Measurements from ENCODE around the gene SPRTN.

The SPRTN gene, protein sequence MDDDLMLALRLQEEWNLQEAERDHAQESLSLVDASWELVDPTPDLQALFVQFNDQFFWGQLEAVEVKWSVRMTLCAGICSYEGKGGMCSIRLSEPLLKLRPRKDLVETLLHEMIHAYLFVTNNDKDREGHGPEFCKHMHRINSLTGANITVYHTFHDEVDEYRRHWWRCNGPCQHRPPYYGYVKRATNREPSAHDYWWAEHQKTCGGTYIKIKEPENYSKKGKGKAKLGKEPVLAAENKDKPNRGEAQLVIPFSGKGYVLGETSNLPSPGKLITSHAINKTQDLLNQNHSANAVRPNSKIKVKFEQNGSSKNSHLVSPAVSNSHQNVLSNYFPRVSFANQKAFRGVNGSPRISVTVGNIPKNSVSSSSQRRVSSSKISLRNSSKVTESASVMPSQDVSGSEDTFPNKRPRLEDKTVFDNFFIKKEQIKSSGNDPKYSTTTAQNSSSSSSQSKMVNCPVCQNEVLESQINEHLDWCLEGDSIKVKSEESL

GRCh38 chr1:231338270-231339128 is at the start of gene SPRTN:
TSS of gene SPRTN (plus strand) at chr1:231338293. CDS start at chr1:231338384, 91 bp downstream.
- no peak for DNase-seq

DNA sequence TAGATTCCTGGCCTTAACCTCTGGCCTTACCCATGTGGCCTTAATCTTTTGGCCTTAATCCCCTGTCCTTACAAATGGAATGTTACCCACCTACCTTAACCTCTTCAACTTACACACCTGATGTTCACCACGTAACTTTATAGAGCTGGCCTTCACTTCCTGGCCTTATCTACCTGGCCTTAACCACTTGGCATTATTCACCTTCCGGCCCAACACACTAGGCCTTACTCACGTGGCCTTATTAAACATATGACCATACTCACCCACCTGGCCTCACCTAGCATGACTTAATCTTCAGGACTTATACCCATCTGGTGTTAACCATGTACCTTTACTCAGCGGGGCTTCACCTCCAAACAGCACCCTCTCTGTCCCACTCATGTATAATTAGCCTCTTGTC is 42.2 kb upstream of the SPRTN start:
- DNase-seq, result no peak

DNA sequence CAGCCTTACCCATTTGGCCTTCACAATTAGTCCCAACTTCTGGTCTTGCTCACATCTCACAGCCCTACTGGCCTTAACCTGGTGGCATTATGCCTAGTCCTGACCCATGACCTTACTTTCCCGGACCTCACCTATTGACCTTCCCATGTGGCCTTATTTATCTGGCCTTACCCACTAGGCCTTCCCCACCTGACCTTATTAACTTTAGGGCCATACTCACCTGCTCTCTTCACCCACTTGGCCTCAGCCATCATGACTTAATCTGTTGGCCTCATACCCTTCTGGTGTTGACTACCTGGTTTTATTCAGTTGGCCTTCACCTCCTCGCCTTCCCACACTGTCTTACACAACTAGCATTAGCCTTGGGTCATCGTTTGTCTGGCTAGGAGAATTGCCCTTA is 36.1 kb upstream of the SPRTN start:
- DNase-seq, result no peak

- DNase-seq, result no peak
Measured at GRCh38 chr1:231310391-231310934, 27.6 kb upstream of the SPRTN start.

DNA sequence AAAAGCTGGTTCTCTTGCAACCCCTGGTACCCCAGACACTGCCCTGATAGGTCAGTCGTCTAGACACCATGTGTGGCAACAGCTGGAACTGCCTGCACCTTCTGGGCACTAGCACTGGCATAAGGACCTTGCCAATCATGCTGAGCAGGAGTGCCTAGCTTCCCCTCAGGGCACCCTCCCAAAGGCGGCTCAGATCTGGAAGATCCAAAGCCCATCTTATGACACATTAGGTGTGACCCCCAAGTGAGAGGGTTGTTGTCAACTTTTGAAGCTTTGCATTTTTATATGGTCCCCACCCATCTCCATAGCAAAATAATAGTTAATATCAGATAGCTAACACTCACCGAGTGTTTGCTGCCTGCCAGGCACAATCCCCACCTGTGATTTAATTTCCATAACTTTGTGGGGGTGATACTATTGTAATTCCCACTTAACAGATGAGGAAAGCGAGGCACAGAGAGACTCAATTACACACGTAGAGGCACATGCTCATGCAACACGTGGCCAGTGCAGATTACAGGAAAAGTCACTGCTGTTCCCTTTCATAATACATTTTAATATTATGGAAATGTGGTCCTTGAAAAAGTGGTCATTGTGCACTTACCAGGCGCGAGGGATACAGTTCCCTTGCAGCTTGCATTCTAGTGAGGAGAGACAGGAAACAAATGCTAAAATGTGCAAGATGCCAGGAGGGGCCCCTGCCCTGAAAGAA is 26.2 kb upstream of the SPRTN start:
- DNase-seq, result no peak

DNA sequence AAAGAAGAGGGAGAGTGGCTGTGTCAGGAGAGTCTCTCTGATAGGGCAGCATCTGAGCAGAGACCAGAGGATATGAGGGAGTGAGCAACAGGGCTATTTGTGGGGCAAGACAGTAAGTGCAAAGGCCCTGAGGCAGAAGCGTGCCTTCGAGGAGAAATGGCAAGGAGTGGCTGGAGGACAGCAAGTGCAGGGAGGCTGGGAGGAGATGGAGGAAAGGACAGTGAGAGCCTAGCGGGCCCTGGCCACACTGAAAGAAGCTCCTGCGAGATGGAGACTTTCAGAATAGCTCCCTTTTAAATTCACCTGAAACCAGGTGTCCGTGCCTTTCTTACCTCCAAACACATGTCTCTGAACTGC is 25.7 kb upstream of the SPRTN start:
- DNase-seq, result no peak

DNA sequence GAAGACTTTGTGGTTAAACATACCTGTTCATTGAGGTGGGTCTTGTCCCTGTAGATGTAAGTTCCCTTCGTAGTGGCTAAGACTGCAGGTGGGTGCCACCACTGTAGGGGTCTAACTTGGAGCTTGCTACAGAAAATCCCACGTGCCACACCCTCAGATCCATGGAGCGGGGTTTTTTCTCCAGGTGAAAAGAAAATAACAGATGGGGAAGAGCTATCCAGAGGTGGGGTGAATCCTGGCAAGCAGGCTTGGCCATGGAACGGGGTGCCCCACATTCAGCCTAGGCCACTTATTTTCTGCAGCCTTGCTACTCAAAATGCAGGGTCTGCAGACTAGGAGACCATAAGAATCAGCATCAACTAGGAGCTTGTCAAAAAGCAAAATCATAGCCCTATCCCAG is 24.4 kb upstream of the SPRTN start:
- no peak for DNase-seq

DNA sequence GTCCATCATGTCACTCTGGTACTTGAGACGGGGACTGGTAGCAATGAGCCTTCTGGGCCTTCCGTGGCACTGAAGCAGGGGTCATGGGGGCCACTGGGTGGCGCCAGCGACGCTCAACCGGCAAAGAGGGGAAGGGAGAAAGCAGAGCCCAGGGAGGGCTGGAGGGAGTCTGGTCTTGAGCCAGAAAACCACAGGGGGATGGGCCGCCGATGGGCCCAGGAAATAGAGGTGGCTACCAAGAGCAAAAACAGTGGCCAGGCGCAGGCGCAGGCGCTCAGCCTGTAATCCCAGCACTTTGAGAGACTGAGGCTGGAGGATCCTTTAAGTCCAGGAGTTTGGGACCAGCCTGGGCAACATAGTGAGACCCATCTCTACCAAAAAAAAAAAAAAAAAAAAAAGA is 22.2 kb upstream of the SPRTN start:
- DNase-seq, result peak in 4 of 6 experiments; percentile 3 to 18 (median 10)

GRCh38 chr1:231317306-231318014 is 20.6 kb upstream of the SPRTN start:
- DNase-seq, result no peak

DNA sequence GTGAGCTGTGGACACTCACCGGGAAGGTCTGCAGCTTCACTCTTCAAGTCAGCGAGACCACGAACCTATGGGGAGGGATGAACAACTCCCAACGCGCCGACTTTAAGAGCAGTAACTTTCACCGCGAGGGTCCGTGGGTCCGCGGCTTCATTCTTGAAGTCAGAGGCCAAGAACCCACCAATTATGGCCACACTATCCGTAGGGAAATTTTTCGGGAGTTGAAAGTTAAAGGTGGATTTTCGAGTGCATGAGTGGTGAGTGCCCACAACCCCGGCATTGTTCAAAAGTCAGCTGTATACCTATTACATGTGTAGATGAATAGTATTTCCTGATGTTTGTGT is 20.1 kb upstream of the SPRTN start:
- no peak for DNase-seq

- no peak for DNase-seq
Measured at GRCh38 chr1:231318568-231318967, 19.5 kb upstream of the SPRTN start.

DNA sequence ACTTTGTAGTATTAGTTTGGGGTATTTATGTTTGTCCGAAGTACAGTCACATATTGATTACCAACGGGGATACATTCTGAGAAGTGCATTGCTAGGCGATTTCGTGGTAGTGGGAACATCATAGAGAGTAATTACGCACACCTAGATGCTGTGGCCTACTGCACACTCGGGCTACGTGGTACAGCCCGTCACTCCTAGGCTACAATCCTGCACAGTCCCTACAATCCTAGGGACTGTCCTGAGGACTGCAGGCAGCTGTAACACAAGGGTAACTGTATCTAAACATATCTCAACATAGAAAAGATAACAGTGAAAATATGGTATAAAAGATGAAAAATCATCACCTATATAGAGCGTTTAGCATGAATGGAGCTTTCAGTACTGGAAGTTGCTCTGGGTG is 19.0 kb upstream of the SPRTN start:
- DNase-seq, result no peak

DNA sequence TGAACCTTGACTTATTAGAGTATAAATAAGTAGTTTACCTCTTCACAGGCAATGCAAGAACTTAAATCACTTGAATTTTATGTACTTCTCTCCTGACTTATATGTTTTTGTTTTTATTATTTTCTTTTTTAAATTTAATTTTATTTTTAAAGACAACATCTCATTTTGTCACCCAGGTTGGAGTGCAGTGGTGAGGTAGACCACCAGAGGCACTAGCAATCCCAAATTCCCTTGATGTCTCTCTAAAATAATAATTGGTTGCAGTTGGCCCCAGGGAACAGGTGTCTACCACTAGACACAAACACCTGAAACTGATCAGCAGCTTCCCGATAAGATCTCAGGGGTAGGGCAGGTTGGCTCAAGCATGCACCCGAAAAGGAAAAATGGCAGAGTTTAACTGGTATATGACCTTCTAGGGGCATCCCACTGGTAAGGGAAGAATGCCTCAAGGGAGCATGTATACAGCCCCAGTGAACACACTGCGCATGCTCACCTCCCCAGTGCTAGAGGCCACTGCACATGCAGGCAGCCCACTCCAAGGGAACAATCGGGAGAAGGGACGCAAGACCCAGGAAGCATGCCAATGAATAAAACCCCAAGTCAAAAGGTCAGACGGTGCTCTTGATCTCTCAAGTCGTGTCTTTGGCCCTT is 15.1 kb upstream of the SPRTN start:
- no peak for DNase-seq

GRCh38 chr1:231324660-231325059 is 13.4 kb upstream of the SPRTN start:
- no peak for DNase-seq

- no peak for DNase-seq
Measured at GRCh38 chr1:231326248-231326647, 11.8 kb upstream of the SPRTN start.

- DNase-seq, result no peak
Measured at GRCh38 chr1:231327617-231328016, 10.5 kb upstream of the SPRTN start.

DNA sequence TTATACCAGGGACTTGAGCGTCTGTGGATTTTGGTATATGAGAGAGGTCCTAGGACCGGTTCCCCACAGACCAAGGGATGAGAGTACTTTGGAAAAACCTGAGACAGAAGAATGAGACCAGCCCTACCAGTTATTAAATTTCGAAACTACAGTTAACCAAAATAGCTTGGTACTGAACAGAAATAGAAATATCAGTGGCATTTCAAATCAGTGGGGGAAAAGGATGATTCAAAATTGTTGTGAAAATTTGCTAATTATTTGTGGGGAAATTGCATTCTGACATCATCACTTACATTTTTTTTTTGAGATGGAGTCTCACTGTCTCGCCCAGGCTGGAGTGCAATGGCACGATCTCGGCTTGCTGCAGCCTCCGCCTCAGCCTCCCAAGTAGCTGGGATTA is 8.6 kb upstream of the SPRTN start:
- DNase-seq, result no peak

GRCh38 chr1:231332761-231333160 is 5.3 kb upstream of the SPRTN start:
- no peak for DNase-seq

DNA sequence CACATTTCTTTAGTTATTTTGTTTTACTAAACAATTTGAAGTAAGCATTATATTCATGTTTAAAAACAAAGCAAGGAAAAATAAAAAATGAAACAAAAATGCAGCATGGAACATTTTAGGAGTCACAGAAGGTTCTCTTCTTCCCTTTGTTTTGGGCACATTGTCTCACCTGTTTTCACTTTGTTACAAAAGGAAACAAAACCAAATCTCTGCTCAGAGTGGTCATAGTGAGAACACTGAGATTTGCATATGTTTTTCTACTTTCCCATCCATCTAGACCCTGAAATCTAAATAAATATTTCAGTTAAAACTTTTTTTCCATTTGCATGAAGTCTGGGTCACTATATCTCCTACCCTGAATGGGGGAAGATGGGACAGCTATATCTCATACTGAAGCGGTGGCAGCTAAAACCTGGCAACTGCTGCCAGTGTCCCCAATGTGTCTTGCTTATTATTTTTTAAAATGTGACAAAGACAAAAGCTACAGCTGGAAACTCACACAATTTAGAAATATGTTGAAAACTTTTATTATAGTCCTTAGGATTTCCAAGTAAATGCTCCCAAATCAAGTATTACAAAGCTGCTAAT is 3.9 kb upstream of the SPRTN start:
- no peak for DNase-seq

DNA sequence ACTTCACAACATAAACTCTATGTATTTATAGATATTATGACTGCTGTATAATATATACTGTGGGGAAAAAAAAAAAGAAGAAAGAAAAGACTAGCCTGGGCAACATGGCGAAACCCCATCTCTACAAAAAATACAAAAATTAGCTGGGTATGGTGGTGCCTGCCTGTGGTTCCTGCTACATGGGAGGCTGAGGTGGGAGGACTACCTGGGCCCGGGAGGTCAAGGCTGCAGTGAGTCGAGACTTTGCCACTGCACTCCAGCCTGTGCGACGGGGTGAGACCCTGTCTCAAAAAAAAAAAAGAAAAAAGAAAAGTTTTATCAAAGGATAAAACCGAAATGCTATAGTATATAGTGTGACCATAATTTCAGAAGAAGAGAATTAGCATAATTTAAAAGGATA is 3.1 kb upstream of the SPRTN start:
- no peak for DNase-seq

Data from stimulated activated naive CD4-positive, alpha-beta T cell (primary cell).